ENCODE data around the gene CNTN4.

Gene CNTN4

DNA sequence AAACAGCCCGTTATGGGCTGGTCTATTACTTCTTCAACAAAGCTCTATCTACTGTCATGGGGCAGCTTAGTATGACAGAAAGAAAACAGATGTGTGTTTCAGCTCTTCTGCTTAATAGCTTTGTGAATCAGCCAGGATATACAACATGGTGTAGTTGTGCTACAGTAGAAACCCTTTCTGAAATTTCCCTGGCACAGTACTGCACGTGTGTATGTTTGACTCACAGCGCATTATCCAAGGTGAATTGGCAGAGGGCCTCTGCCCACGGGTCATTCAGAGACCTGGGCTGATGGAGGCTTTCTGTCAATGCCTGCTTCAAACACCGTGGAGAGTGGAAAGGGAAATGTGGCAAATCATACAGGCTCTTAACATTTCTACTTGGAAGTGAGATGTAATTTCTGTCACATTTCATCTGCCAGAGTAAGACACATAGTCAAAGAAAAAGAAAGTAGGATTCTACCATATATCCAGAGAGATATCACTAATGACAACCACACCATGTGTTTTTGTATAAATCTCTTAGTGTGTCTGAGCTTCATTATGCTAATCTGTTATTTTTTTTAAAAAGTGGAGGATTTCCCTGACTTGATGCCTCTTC lies 505.1 kb downstream of the CNTN4 start:
- no peak for DNase-seq

DNA sequence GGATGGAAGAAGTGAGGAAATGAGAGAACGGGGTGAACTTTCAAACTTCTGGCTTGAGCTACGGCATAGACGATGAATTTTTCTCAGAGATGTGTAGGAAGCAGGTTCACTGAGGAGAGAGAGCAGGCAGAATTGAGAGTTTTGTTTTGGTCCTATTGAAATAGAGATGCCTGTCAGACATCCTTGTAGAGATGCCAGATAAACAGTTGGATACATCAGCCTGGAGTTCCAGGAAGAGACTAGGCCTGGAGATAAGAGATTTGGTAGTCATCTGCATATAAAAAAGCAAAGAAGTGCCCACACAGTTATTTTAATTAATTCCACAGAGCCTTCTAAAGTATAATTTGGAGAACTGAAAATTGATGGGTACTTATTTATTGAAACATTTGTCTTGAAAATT lies 515.9 kb downstream of the CNTN4 start:
- DNase-seq, result no peak

- DNase-seq, result no peak
Measured at GRCh38 chr3:2615080-2615479, 516.4 kb downstream of the CNTN4 start.

GRCh38 chr3:2623436-2623835 lies 524.8 kb downstream of the CNTN4 start:
- DNase-seq, result no peak

- DNase-seq, result no peak
Measured at GRCh38 chr3:2628117-2628516, 529.5 kb downstream of the CNTN4 start.

GRCh38 chr3:2635511-2635910 lies 536.8 kb downstream of the CNTN4 start:
- no peak for DNase-seq

DNA sequence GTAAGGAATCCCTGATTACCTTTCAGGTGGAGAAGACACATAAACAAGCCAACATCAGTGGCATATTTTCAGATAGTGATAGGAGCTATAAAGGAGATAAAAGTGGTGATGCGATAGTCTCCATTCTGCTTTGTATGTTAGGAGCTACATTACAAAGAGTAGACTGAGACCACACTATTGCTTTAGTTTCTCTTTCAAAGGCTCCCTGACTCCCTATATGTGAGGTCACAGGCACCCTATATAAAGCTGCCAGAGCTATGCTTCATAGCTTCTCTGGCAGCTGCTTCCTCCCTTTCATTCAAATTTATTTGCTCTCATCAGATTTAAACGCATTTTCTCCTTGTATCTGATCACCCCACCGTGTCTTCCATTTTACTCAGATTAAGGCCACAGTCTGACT lies 544.9 kb downstream of the CNTN4 start:
- no peak for DNase-seq

DNA sequence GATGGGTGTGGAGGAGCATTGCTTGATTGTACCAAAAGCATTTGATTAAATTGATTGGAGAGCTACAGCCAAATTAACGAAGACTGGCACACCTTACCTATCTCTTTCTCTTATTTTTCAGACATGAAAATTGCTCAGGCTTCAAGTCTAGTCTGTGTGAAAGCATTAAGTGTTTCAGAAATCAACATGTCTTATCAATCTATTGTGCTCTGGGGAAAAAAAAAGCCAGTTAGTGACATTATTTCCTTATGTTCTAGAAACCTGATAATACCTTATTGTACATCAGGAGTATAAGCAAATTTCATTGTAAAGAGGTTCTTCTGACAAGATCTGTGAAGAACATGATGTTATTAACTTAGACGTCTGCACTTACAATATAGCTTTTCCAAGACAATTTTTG lies 546.3 kb downstream of the CNTN4 start:
- no peak for DNase-seq

DNA sequence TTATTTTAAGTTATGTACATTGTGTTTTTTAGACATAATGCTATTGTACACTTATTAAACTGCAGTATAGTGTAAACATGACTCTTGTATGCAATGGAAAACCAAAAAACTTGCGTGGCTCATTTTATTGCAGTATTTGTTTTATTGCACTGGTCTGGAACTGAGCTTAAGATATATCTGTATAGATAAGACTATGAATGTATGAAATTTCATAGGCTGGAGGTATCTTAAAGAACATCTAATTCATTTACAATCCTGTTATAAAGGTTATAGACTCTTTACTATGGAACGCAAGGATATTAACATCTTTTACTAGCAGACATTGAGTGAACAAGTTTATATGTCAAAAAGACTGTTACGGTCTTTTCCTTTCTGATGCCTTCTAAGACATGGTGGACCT lies 552.1 kb downstream of the CNTN4 start:
- no peak for DNase-seq

- no peak for DNase-seq
Measured at GRCh38 chr3:2652386-2652785, 553.7 kb downstream of the CNTN4 start.

GRCh38 chr3:2653706-2654105 lies 555.0 kb downstream of the CNTN4 start:
- peak; percentile 31 for DNase-seq

- DNase-seq, result peak; percentile 36
Measured at GRCh38 chr3:2655229-2655701, 556.6 kb downstream of the CNTN4 start.

- peak; percentile 31 for DNase-seq
Measured at GRCh38 chr3:2656806-2657777, 558.4 kb downstream of the CNTN4 start.

DNA sequence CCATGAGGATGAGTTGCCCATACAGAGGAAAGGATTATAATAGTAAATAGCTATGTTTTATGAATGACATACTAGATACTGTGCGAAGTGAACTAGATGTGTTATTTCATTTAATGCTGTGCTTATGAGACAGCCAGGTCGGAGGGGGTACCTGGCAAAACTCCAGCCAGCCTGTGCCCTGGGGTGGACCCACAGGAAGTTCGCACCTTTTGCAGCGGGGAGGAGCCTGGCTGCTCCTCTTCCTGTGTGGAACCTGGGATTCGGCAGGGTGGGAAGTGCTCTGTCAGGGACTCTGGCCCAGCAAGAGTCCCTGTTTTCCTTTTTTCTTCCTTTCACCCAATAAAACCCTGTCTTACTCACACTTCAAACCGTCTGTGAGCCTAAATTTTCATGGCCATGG lies 559.3 kb downstream of the CNTN4 start:
- no peak for DNase-seq

DNA sequence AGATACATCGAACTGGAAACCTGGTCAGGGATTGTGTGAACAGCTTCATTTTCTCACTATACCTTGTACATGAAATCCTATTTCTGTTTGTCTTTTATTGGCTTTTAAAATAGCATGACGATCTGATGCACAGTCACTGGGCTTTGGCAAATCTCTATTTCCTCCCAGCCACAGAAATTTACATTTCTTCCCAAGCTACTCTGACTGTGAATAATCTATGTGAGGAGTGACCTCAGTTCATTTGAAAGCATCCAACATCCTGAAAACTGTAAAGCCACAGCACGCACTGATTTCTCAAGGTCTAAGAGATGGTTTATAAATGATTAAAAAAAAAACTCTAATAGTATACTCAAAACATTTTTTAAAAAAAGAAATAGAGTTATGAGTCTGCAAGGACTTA lies 561.2 kb downstream of the CNTN4 start:
- DNase-seq, result peak; percentile 48

DNA sequence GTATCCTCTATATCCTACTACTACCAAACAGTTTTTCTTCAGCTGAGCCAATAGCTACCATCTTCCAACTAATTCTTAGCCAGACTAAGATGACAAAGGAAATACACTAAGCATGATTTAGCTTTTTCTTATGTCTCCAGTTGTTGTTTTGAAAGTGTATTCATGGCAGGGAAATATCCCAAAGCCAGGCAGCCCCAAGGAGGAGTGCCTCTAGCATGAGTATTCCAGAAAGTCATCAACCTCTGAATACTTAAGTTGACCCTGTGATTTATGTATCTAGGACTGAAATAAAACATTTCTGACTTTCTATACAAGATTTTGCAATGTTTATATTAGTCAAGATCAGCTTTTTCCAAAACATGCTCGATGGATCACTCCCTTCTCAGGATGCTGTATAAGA lies 562.4 kb downstream of the CNTN4 start:
- peak; percentile 57 for DNase-seq

GRCh38 chr3:2677501-2677900 lies 578.8 kb downstream of the CNTN4 start:
- DNase-seq, result no peak

- no peak for DNase-seq
Measured at GRCh38 chr3:2680236-2680635, 581.6 kb downstream of the CNTN4 start.

DNA sequence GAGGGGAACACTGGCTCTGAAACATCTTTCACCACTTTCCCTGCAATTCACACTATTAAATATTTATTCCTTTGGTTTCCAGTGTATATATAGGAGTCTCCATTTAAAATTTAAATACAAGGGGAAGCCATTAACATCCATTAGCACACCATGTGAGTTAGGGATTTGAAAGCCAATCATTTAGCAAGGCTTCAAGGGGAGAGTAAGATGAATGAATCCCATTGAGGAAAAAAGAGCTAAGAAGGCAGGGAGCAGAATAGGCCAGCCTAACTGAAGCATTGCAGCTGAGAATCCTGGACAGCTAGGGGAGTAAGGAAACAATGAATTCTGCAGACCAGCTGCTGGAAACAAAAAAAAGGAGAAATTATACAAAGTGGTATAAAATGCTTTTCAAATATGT lies 585.4 kb downstream of the CNTN4 start:
- DNase-seq, result no peak

- no peak for DNase-seq
Measured at GRCh38 chr3:2686816-2687502, 588.3 kb downstream of the CNTN4 start.

GRCh38 chr3:2697589-2697988 lies 598.9 kb downstream of the CNTN4 start:
- DNase-seq, result no peak

DNA sequence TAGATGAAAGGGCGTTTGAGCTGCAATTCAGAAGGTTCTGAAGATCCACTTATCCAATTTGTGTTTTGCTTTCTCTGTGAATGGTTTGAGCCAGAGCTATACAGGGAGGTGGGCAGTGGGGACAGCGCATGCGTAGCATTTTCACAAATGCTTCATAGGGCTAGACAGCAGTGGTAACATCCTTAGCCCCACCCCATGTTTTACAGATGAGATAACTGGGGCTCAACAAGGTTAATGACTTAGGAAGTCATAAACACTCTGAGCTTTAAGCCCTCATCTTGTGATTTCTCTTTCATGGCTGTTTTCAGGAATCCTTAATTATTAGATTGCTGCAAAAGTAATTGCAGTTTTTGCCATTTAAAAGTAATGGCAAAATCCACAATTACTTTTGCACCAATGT lies 602.8 kb downstream of the CNTN4 start:
- no peak for DNase-seq

- DNase-seq, result no peak
Measured at GRCh38 chr3:2706144-2706835, 607.6 kb downstream of the CNTN4 start.

All from fibroblast of skin of abdomen (primary cell).